ENCODE data around the gene BPIFB2.

DNA sequence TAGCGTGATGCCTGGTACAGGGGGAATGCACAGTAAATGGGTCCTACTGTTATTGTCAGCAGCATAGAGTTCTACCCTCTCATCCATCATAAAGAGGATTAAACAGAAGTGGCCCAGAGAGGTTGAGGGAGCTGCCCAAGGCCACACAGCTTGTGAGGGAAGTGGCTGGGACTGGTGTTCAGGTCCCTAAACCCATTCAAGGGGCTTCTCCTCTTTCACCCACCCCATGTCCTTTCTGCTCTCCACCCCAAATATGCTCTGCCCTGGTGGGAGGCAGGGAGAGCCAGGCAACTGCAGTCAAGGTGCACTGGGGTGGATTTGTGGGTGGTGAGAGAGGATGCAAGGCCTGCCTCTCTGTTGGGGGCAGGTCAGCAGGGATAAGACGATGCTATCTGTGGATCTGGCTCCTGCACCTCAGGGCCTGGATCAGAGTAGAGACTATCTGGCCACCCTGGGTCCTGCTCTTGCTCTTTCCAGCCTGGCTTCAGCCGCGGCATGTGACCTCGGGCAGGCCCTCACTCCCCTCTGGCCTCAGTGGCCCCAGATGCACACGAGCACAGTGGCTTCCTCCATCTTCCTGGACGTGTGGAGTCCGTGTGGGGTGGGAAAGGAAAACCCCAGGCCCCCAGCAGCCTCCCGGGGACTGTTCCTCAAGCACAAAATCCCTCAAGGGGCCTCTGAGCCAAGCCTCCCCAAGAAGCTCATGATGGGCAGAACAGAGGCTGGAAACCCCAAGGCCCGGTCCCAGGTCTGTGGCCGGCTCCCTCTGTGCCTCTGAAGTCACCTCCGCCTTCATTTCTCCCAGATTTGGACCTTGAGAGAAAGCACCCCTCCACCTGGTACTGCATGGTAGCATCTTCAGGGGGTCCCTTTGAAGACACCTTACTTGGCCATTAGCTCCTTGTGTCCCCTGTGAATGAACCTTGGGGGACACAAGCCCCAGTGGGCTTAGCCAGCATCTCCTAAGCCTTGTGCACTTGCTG lies 20.6 kb downstream of the BPIFB2 start:
- TF ChIP-seq, protein P1, sequence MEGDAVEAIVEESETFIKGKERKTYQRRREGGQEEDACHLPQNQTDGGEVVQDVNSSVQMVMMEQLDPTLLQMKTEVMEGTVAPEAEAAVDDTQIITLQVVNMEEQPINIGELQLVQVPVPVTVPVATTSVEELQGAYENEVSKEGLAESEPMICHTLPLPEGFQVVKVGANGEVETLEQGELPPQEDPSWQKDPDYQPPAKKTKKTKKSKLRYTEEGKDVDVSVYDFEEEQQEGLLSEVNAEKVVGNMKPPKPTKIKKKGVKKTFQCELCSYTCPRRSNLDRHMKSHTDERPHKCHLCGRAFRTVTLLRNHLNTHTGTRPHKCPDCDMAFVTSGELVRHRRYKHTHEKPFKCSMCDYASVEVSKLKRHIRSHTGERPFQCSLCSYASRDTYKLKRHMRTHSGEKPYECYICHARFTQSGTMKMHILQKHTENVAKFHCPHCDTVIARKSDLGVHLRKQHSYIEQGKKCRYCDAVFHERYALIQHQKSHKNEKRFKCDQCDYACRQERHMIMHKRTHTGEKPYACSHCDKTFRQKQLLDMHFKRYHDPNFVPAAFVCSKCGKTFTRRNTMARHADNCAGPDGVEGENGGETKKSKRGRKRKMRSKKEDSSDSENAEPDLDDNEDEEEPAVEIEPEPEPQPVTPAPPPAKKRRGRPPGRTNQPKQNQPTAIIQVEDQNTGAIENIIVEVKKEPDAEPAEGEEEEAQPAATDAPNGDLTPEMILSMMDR (IDR thresholded peaks at IDR 0.05), result no peak
- TF ChIP-seq POLR2A (IDR thresholded peaks at IDR 0.05), result no peak

All from thyroid gland (tissue), 4 donors.